Neural progenitor cell (in vitro differentiated cells): Measurements from ENCODE around the gene ZNF441. TPM values are rescaled to one million over a fixed set of nuclear protein-coding genes. Genes with fewer than 3 reads are reported as not detected.

ENCODE experiments used
- DNase-seq: peaks from one replicate; pipeline ENCODE4 v3.0.0-alpha.2; 2016; ENCODE audit warnings: low spot score
- H2AFZ ChIP-seq: fragments of 200-600 bp; sonication (generic); replicated peaks from 2 replicates; pipeline ENCODE4 v1.6.1; 2016; ENCODE audit warnings: antibody characterized with exemption
- H3F3A ChIP-seq: fragments of 200-600 bp; sonication (generic); 2 replicates; pipeline ENCODE4 v1.6.1; 2016; ENCODE audit warnings: antibody characterized with exemption, low read depth
- H3K27ac ChIP-seq: fragments of 200-600 bp; sonication (generic); 2 replicates; pipeline ENCODE4 v1.5.1; 2016; ENCODE audit warnings: mild to moderate bottlenecking
- H3K27me3 ChIP-seq: fragments of 200-600 bp; sonication (generic); 2 replicates; pipeline ENCODE4 v1.6.1; 2016; ENCODE audit warnings: mild to moderate bottlenecking, moderate library complexity
- H3K36me3 ChIP-seq: fragments of 200-600 bp; sonication (generic); 2 replicates; pipeline ENCODE4 v1.5.1; 2016
- H3K4me1 ChIP-seq: fragments of 200-600 bp; sonication (generic); 2 replicates; pipeline ENCODE4 v1.6.1; 2016; ENCODE audit warnings: mixed run types
- H3K4me2 ChIP-seq: fragments of 200-600 bp; sonication (generic); 2 replicates; pipeline ENCODE4 v1.6.1; 2016
- H3K4me3 ChIP-seq: fragments of 200-600 bp; sonication (generic); 2 replicates; pipeline ENCODE4 v1.5.1; 2016
- H3K79me2 ChIP-seq: fragments of 200-600 bp; sonication (generic); 2 replicates; pipeline ENCODE4 v1.6.1; 2016; ENCODE audit warnings: low read depth
- H3K9ac ChIP-seq: fragments of 200-600 bp; sonication (generic); 2 replicates; pipeline ENCODE4 v1.6.1; 2016
- H3K9me3 ChIP-seq: fragments of 200-600 bp; sonication (generic); 2 replicates; pipeline ENCODE4 v1.5.1; 2016; ENCODE audit warnings: low read depth
- H4K20me1 ChIP-seq: fragments of 200-600 bp; sonication (generic); 2 replicates; pipeline ENCODE4 v1.6.1; 2016; ENCODE audit warnings: low read depth
- H3K27ac Mint-ChIP-seq: 3 replicates; pipeline ENCODE4 v1.8.0; 2021; ENCODE audit warnings: mixed read lengths
- H3K27me3 Mint-ChIP-seq: 2 replicates; pipeline ENCODE4 v1.8.0; 2022; ENCODE audit warnings: low read depth, mild to moderate bottlenecking, inconsistent platforms, moderate library complexity, mixed read lengths; ENCODE audit not compliant: insufficient read depth
- H3K36me3 Mint-ChIP-seq: 3 replicates; pipeline ENCODE4 v1.8.0; 2021; ENCODE audit warnings: mixed read lengths
- H3K4me1 Mint-ChIP-seq: 3 replicates; pipeline ENCODE4 v1.8.0; 2021; ENCODE audit warnings: mixed read lengths
- H3K4me3 Mint-ChIP-seq: 3 replicates; pipeline ENCODE4 v1.8.0; 2021; ENCODE audit warnings: mild to moderate bottlenecking, moderate library complexity, mixed read lengths
- H3K9me3 Mint-ChIP-seq: 3 replicates; pipeline ENCODE4 v1.8.0; 2020; ENCODE audit warnings: mixed read lengths
- CTCF ChIP-seq: fragments of 200-600 bp; sonication (generic); IDR thresholded peaks from 2 replicates; pipeline ENCODE4 v1.5.1; 2017; ENCODE audit warnings: antibody characterized with exemption, mild to moderate bottlenecking
- EZH2 ChIP-seq: fragments of 200-600 bp; sonication (generic); IDR thresholded peaks from 2 replicates; pipeline ENCODE4 v1.6.1; 2017; ENCODE audit warnings: antibody characterized with exemption, mild to moderate bottlenecking, moderate library complexity
- EZH2phosphoT487 ChIP-seq: fragments of 200-600 bp; sonication (generic); IDR thresholded peaks from 2 replicates; pipeline ENCODE4 v1.6.1; 2017; ENCODE audit warnings: antibody characterized with exemption
- total RNA-seq: library from RNA; depleted of rRNA; stranded (reverse); fragments of >200 nt; gene quantifications from 2 replicates; pipeline ENCODE4 v1.2.3, GENCODE V29; 2015; ENCODE audit warnings: low replicate concordance

ZNF441 gene
- 6.5 and 7.3 TPM in 2 replicates for total RNA-seq

DNA sequence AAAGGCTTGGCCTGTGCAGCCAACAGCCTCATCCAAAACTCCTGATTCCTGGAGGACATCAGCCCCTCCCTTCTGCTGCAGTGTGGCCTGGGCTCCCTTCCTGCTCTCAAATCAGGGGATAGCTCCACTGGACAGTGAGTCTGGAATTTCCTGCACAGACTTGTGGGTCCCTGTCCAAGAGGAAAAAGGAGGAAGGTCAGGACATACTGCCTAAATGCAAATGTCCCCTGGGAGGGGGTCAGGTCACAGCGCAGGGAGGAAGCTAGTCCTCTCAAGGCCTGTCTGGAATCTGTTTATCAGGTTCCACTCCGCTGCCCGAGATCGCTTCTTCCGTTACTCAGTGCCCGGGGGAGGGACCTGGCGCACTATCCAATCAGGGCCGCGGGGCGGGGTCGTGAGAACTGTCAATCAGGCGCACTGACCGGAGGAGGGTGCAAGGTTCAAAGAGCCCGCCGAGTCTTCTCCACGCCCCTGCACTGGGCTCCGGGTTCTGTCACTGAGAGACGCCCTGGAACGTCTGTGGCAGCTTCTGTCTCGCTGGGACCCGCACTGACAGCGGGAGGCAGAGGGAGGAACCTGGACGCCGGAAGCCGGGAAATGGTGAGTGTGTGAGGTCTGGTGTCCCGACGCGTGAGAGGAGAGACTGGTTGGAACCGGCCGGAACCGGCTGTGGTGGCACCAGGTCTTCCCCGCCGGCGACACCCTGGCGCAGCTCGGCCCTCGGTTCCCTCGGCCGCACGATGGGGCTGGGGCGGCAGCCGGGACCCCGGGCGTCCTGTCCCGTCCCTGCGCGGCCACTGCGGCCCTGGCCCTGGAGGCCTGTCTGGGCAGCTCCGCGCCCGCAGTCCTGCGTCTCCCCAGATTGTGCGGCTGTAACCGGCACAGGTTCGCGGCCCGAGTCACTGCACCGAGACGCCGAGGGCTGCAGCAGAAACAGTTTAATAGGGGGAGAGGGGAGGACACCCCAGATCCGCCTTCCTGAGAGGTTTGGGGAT is at the start of gene ZNF441:
ZNF441 (plus strand) TSS at position 404 of the 995 bp plus-strand sequence; CDS start at position 598, 194 bp downstream.
- Histone ChIP-seq H3K4me2 (peak within 1 kb of the TSS; percentile 72), H3K9me3 (peaks cover 3% of the 10 kb centered on the region), H2AFZ (peak within 1 kb of the TSS; percentile 95), H3K4me3 (peak within 1 kb of the TSS; percentile 69), H3F3A (no peaks in the 10 kb centered on the region), H3K9ac (peak within 1 kb of the TSS; percentile 16), H3K79me2 (no peaks in the 10 kb centered on the region), H3K27me3 (peaks cover 52% of the 10 kb centered on the region), H3K36me3 (no peaks in the 10 kb centered on the region), H3K4me1 (no peaks in the 10 kb centered on the region), H4K20me1 (no peaks in the 10 kb centered on the region), H3K27ac (no peak within 1 kb of the TSS)
- TF ChIP-seq EZH2phosphoT487 (no peak), CTCF (no peak), EZH2 (peak; percentile 44)
- Mint-ChIP-seq H3K4me1 (peaks cover 10% of the 10 kb centered on the region), H3K9me3 (peaks cover 35% of the 10 kb centered on the region), H3K27me3 (no peaks in the 10 kb centered on the region), H3K36me3 (peaks cover 13% of the 10 kb centered on the region), H3K27ac (peak within 1 kb of the TSS; percentile 98), H3K4me3 (peak within 1 kb of the TSS; percentile 98)
- peak; percentile 97 for DNase-seq

- no peak overlapping the region for H3K27ac Mint-ChIP-seq
- no peak overlapping the region for H3K4me3 Mint-ChIP-seq
- peaks cover 77% of the 10 kb centered on the region for H3K9me3 Mint-ChIP-seq
- no peak overlapping the region for H3K4me2 ChIP-seq
- no peaks in the 10 kb centered on the region for H3K27me3 ChIP-seq
- no peaks in the 10 kb centered on the region for H3K79me2 ChIP-seq
- H3K4me1 Mint-ChIP-seq = no peaks in the 10 kb centered on the region
- peaks cover 17% of the 10 kb centered on the region for H3K36me3 ChIP-seq
- H2AFZ ChIP-seq = no peak overlapping the region
- H4K20me1 ChIP-seq = no peaks in the 10 kb centered on the region
- no peak overlapping the region for H3K4me3 ChIP-seq
- H3K9ac ChIP-seq = no peak overlapping the region
- H3K36me3 Mint-ChIP-seq = peaks cover 66% of the 10 kb centered on the region
- H3K9me3 ChIP-seq = peaks cover 14% of the 10 kb centered on the region
- H3K27me3 Mint-ChIP-seq = peaks cover 3% of the 10 kb centered on the region
- H3K4me1 ChIP-seq = no peaks in the 10 kb centered on the region
- H3K27ac ChIP-seq = no peak overlapping the region
- TF ChIP-seq EZH2 (no peak), EZH2phosphoT487 (no peak), CTCF (no peak)
- H3F3A ChIP-seq = no peaks in the 10 kb centered on the region
- no peak for DNase-seq
Measured at GRCh38 chr19:11721681-11722080, 45.1 kb upstream of the ZNF441 start.

DNA sequence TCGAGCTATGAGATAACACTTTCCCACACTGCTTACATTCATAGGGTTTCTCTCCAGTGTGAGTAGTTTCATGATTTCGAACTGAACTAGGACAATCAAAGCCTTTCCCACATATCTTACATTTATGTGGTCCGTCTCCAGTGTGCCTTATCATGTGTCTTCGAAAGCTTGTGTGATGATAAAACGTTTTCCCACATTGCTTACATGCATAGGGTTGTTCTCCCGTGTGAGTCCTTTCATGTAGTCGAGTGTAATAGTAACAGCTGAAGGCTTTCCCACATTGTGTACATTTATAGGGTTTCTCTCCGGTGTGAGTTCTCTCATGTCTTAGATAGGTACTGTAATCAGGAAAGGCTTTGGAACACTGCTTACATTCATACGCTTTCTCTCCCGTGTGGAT is 44.4 kb upstream of the ZNF441 start:
- Mint-ChIP-seq H3K4me3 (no peak overlapping the region), H3K4me1 (no peaks in the 10 kb centered on the region), H3K9me3 (peaks cover 76% of the 10 kb centered on the region), H3K36me3 (peaks cover 71% of the 10 kb centered on the region), H3K27ac (no peak overlapping the region), H3K27me3 (peaks cover 3% of the 10 kb centered on the region)
- Histone ChIP-seq H3K4me1 (no peaks in the 10 kb centered on the region), H3K4me3 (no peak overlapping the region), H3K9ac (no peak overlapping the region), H3K36me3 (peaks cover 17% of the 10 kb centered on the region), H3K9me3 (peaks cover 14% of the 10 kb centered on the region), H3K27ac (no peak overlapping the region), H2AFZ (no peak overlapping the region), H4K20me1 (no peaks in the 10 kb centered on the region), H3K79me2 (no peaks in the 10 kb centered on the region), H3K27me3 (no peaks in the 10 kb centered on the region), H3F3A (no peaks in the 10 kb centered on the region), H3K4me2 (no peak overlapping the region)
- TF ChIP-seq EZH2 (no peak), EZH2phosphoT487 (no peak)
- no peak for DNase-seq
